TTC549 (cell line): Measurements from ENCODE around the gene SLC5A1.
"Not testable (repeated sequence)": the region's sequence is repeated elsewhere in the genome, so short reads cannot be mapped to it uniquely, and the experiment has no call there.

Experiments used
- FAIRE-seq: peaks from 2 replicates; lab custom pipeline; 2012; peaks lifted over from hg19 to GRCh38; lab: Jason Lieb, UNC

SLC5A1 gene

DNA sequence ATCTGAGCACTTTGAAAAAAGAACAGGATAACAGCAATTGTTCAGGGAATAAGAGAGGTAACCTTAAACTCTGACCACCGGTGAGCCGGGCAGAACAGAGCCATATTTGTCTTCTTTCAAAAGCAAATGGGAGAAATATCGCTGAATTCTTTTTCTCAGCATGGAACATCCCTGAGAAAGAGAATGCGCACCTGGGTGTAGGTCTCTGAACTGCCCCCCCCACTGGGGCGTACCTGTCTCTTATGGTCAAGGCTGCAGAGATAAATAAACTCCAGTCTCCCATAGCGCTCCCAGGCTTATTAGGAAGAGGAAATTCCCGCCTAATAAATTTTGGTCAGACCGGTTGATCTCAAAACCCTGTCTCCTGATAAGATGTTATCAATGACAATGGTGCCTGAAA, 104.1 kb downstream of the SLC5A1 start:
- FAIRE-seq = not testable (repeated sequence)

DNA sequence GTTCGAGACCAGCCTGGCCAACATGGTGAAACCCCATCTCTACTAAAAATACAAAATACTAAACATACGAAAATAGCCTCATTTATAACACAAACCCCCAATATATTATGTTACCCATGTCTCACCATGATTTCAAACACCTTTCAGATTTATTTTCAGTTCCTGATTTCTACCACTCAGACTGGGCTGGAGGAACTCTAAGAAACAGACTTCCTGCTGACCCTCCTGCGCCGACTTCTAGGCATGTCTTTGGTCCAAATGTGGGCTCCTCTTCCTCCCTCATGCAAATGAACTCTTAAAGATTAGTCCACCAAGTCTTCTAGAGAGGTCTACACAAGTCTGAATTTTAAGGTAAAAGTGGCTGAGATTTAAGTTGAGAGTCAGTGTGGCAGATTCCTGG, 105.3 kb downstream of the SLC5A1 start:
- not testable (repeated sequence) for FAIRE-seq

DNA sequence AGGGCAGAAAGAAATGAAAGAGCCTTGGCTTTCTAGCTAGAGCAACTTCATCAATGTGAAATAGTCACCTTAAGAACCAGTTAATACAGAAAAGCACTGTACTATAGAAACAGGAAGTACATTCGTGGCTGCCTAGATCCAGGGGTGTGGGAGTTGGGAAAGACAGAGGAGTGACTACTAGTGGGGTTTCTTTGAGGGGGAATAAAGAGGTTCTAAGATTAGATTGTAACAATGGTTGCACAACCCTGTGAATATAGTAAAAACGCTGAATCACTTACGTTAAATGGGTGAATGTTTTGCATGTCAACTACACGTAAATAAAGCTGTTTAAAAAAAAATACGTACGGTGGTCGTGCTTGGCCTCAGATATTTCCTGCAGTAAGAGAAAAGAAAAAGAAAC, 107.6 kb downstream of the SLC5A1 start:
- FAIRE-seq = not testable (repeated sequence)

DNA sequence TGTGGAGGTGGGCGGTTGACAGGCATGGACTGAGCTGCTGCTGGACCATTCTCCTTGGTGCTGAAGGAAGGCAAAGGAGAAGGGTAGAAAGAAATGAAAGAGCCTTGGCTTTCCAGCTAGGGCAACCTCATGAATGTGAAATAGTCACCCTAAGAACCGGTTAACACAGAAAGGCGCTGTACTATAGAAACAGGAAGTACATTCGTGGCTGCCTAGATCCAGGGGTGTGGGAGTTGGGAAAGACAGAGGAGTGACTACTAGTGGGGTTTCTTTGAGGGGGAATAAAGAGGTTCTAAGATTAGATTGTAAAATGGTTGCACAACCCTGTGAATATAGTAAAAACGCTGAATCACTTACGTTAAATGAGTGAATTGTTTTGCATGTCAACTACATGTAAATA, 108.6 kb downstream of the SLC5A1 start:
- FAIRE-seq = not testable (repeated sequence)

DNA sequence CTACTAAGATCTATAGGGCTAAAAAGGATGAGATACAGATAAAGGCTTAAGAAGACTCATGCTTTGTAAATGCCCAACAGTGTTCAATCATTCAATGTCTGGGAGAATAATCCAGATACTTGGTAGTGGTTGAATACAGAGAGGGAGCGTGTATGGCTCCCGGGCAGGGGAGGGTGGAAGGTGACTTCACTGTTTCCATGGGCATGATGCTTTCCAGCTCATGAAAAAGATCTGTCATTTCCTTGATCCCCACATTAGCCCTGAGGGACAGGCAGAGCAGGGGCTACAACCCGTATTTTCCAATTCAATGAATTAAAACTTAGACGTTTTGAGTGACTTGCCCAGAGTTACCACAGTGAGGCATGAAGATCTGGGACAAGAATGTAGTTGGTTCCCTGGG, 111.7 kb downstream of the SLC5A1 start:
- FAIRE-seq = not testable (repeated sequence)

DNA sequence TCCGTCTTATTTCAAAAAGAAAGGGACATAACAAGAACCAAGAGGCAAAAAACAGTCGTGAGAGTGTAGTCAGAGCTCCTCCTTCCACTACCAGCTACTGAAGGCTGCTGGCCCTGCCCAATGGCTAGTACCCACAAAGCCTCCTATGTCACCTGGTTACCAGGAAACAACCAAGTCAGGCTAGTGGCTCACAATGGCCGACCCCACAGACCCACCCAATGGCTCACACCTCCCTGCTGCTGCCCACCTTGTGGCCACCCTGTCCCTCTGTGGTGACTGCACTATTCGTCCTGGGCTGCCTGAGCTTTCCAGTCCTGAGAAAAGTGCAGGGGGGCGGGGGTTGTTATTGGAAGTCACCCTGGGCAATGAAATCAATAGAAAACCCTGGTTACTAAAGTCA, 114.6 kb downstream of the SLC5A1 start:
- FAIRE-seq = not testable (repeated sequence)

DNA sequence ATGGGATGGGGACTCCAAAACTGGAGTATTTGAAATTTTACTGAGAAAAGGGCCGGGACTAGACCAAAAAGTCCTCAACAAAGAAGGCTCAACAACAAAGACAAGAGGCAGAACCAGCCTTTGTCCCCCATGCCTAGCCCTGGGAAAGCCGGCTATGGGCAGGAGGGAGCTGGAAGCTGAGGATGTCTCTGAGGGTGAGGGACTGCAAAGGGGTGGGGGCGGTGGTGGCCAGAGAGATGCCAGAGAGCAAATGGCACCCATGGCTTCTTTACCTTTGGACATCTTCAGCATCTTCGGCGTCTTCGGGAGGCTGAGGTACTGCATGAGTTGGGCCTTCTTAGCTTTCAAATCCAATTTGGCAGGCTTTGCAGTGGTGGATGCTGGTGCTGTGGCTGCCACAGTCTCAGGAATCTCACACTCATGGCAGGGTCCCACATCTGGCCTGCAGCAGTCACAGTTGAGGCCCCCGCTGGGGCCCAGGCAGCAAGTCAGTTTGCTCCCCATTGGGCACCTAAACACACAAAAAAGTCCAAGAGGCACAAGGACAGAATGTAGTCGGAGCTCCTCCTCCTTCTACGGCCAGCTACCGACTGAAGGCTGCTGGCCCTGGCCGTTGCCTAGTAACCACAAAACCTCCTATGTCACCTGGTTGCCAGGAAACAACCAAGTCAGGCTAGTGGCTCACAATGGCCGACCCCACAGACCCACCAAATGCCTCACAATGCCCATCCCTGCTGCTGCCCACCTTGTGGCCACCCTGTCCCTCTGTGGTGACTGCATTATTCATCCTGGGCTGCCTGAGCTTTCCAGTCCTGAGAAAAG, 115.9 kb downstream of the SLC5A1 start, which contains the start of gene C22orf42:
TSS of gene C22orf42 (minus strand) at position 592 of the 822 bp plus-strand sequence. CDS start at position 504, 88 bp downstream.
- FAIRE-seq = no peak

DNA sequence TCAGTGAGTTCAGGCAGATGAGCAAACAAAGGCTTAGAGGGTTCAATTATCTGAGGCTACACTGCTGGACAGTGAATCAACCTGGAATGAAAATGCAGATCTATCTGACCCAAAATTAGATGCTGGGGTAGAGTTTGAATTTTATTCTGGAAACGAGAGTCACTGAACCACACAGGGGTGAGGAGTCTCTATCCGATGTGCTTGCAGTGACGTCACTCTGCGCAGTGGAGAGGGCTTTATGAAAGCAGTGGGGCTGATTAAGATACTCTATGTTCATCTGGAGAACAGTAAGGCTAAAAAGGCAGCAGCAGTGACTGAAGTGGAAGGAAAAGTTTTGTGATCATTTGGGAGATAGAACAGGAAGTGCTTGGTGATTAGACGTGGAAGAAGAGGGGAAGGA, 117.3 kb downstream of the SLC5A1 start:
- not testable (repeated sequence) for FAIRE-seq
